ENCODE results near the gene SMYD3. TPM values are rescaled to one million over a fixed set of nuclear protein-coding genes. Genes with fewer than 3 reads are reported as not detected.

SMYD3 gene
- total RNA-seq, 1 donor from 2014 or later = 29.3 TPM

GRCh38 chr1:246428542-246429308 lies 78.4 kb downstream of the SMYD3 start:
- Mint-ChIP-seq H3K4me3 (ENCODE audit: unreplicated experiment) (no peak overlapping the region), H3K36me3 (ENCODE audit: low read depth) (no peaks in the 10 kb centered on the region), H3K27me3 (ENCODE audit: low read depth) (no peaks in the 10 kb centered on the region), H3K9me3 (ENCODE audit: low read depth) (no peaks in the 10 kb centered on the region), H3K27ac (ENCODE audit: unreplicated experiment) (peak overlapping the region; percentile 74), H3K4me1 (ENCODE audit: low read depth) (peaks cover 13% of the 10 kb centered on the region)
- no peak for TF ChIP-seq CTCF (IDR thresholded peaks at IDR 0.05)
- no peak for DNase-seq (ENCODE audit: low spot score)

- H3K4me3 Mint-ChIP-seq (ENCODE audit: unreplicated experiment) = no peak overlapping the region
- TF ChIP-seq CTCF (IDR thresholded peaks at IDR 0.05) = no peak
These were observed 79.5 kb downstream of the SMYD3 start for GRCh38 chr1:246427611-246428010.

GRCh38 chr1:246425895-246426294 lies 81.2 kb downstream of the SMYD3 start:
- H3K36me3 Mint-ChIP-seq (ENCODE audit: low read depth) = no peaks in the 10 kb centered on the region
- H3K4me3 Mint-ChIP-seq (ENCODE audit: unreplicated experiment) = no peak overlapping the region
- no peak for TF ChIP-seq CTCF (IDR thresholded peaks at IDR 0.05)
- DNase-seq (ENCODE audit: low spot score) = no peak
- H3K27ac Mint-ChIP-seq (ENCODE audit: unreplicated experiment) = no peak overlapping the region
- no peaks in the 10 kb centered on the region for H3K27me3 Mint-ChIP-seq (ENCODE audit: low read depth)
- peaks cover 12% of the 10 kb centered on the region for H3K4me1 Mint-ChIP-seq (ENCODE audit: low read depth)
- no peaks in the 10 kb centered on the region for H3K9me3 Mint-ChIP-seq (ENCODE audit: low read depth)

More at GRCh38 chr1:246427611-246428010, 79.5 kb downstream of the SMYD3 start:
- H3K4me1 Mint-ChIP-seq (ENCODE audit: low read depth) = peaks cover 12% of the 10 kb centered on the region
- H3K27ac Mint-ChIP-seq (ENCODE audit: unreplicated experiment) = peak overlapping the region; percentile 57
- no peaks in the 10 kb centered on the region for H3K36me3 Mint-ChIP-seq (ENCODE audit: low read depth)
- no peaks in the 10 kb centered on the region for H3K27me3 Mint-ChIP-seq (ENCODE audit: low read depth)
- DNase-seq (ENCODE audit: low spot score) = no peak
- no peaks in the 10 kb centered on the region for H3K9me3 Mint-ChIP-seq (ENCODE audit: low read depth)

- H3K27ac Mint-ChIP-seq (ENCODE audit: unreplicated experiment) = no peak overlapping the region
- H3K36me3 Mint-ChIP-seq (ENCODE audit: low read depth) = no peaks in the 10 kb centered on the region
- no peaks in the 10 kb centered on the region for H3K27me3 Mint-ChIP-seq (ENCODE audit: low read depth)
- no peaks in the 10 kb centered on the region for H3K9me3 Mint-ChIP-seq (ENCODE audit: low read depth)
- TF ChIP-seq CTCF (IDR thresholded peaks at IDR 0.05) = no peak
- peaks cover 12% of the 10 kb centered on the region for H3K4me1 Mint-ChIP-seq (ENCODE audit: low read depth)
- no peak overlapping the region for H3K4me3 Mint-ChIP-seq (ENCODE audit: unreplicated experiment)
- DNase-seq (ENCODE audit: low spot score) = no peak
These were observed 81.8 kb downstream of the SMYD3 start for GRCh38 chr1:246425139-246425794.

- no peak for DNase-seq (ENCODE audit: low spot score)
- no peak for TF ChIP-seq CTCF (IDR thresholded peaks at IDR 0.05)
- H3K27me3 Mint-ChIP-seq (ENCODE audit: low read depth) = no peaks in the 10 kb centered on the region
- peaks cover 9% of the 10 kb centered on the region for H3K9me3 Mint-ChIP-seq (ENCODE audit: low read depth)
- peaks cover 2% of the 10 kb centered on the region for H3K36me3 Mint-ChIP-seq (ENCODE audit: low read depth)
- no peak overlapping the region for H3K4me3 Mint-ChIP-seq (ENCODE audit: unreplicated experiment)
- H3K4me1 Mint-ChIP-seq (ENCODE audit: low read depth) = peaks cover 10% of the 10 kb centered on the region
- H3K27ac Mint-ChIP-seq (ENCODE audit: unreplicated experiment) = no peak overlapping the region
These were observed 86.8 kb downstream of the SMYD3 start for GRCh38 chr1:246420300-246420699.
